ENCODE measurements around the gene SLC26A11.
"Not testable (repeated sequence)": the region's sequence is repeated elsewhere in the genome, so short reads cannot be mapped to it uniquely, and the experiment has no call there.

SLC26A11 gene

GRCh38 chr17:80259457-80260068 is 39.3 kb downstream of the SLC26A11 start:
- in situ Hi-C loops (cut with MboI; ENCODE audit: low sequenced_read_pairs), result no loop called here

- in situ Hi-C loops (cut with MboI; ENCODE audit: low sequenced_read_pairs), result no loop called here
Measured at GRCh38 chr17:80260069-80260535, 39.9 kb downstream of the SLC26A11 start.

GRCh38 chr17:80260791-80261158 is 40.5 kb downstream of the SLC26A11 start, which contains the start of gene RNF213:
Gene RNF213, plus strand, starts transcription at chr17:80260852. Its CDS starts 2,830 bp downstream, at chr17:80263682.
- in situ Hi-C loops (cut with MboI; ENCODE audit: low sequenced_read_pairs), result no loop called here

- in situ Hi-C loops (cut with MboI; ENCODE audit: low sequenced_read_pairs), result no loop called here
Measured at GRCh38 chr17:80261159-80261894, 41.1 kb downstream of the SLC26A11 start.

GRCh38 chr17:80261895-80262279 is 41.7 kb downstream of the SLC26A11 start:
- in situ Hi-C loops (cut with MboI; ENCODE audit: low sequenced_read_pairs), result no loop called here

- in situ Hi-C loops (cut with MboI; ENCODE audit: low sequenced_read_pairs), result no loop called here
Measured at GRCh38 chr17:80262291-80262690, 42.1 kb downstream of the SLC26A11 start.

GRCh38 chr17:80262775-80263244 is 42.6 kb downstream of the SLC26A11 start:
- in situ Hi-C loops (cut with MboI; ENCODE audit: low sequenced_read_pairs), result no loop called here

- in situ Hi-C loops (cut with MboI; ENCODE audit: low sequenced_read_pairs), result no loop called here
Measured at GRCh38 chr17:80263253-80264204, 43.3 kb downstream of the SLC26A11 start.

- in situ Hi-C loops (cut with MboI; ENCODE audit: low sequenced_read_pairs), result no loop called here
Measured at GRCh38 chr17:80264205-80265075, 44.2 kb downstream of the SLC26A11 start.

- in situ Hi-C loops (cut with MboI; ENCODE audit: low sequenced_read_pairs), result no loop called here
Measured at GRCh38 chr17:80265205-80266068, 45.2 kb downstream of the SLC26A11 start.

GRCh38 chr17:80267391-80267790 is 47.2 kb downstream of the SLC26A11 start:
- in situ Hi-C loops (cut with MboI; ENCODE audit: low sequenced_read_pairs), result no loop called here

- in situ Hi-C loops (cut with MboI; ENCODE audit: low sequenced_read_pairs), result no loop called here
Measured at GRCh38 chr17:80268427-80268826, 48.2 kb downstream of the SLC26A11 start.

- in situ Hi-C loops (cut with MboI; ENCODE audit: low sequenced_read_pairs), result no loop called here
Measured at GRCh38 chr17:80269405-80269807, 49.2 kb downstream of the SLC26A11 start.

GRCh38 chr17:80270104-80270503 is 49.9 kb downstream of the SLC26A11 start:
- in situ Hi-C loops (cut with MboI; ENCODE audit: low sequenced_read_pairs), result no loop called here

GRCh38 chr17:80270836-80271235 is 50.6 kb downstream of the SLC26A11 start:
- in situ Hi-C loops (cut with MboI; ENCODE audit: low sequenced_read_pairs), result no loop called here

GRCh38 chr17:80272366-80272765 is 52.1 kb downstream of the SLC26A11 start:
- in situ Hi-C loops (cut with MboI; ENCODE audit: low sequenced_read_pairs), result no loop called here

- in situ Hi-C loops (cut with MboI; ENCODE audit: low sequenced_read_pairs), result no loop called here
Measured at GRCh38 chr17:80274331-80274730, 54.1 kb downstream of the SLC26A11 start.

GRCh38 chr17:80274871-80275449 is 54.7 kb downstream of the SLC26A11 start:
- in situ Hi-C loops (cut with MboI; ENCODE audit: low sequenced_read_pairs), result no loop called here

GRCh38 chr17:80275857-80276256 is 55.6 kb downstream of the SLC26A11 start:
- in situ Hi-C loops (cut with MboI; ENCODE audit: low sequenced_read_pairs), result not testable (repeated sequence)

Measured in HL-60/S4 treated with phorbol 12-myristate 13-acetate at 8.2 ng/mL for 4 days and 3 days (cell line).